HG02943 (cell line): ENCODE measurements around the gene PYGM.

Experiments
- ATAC-seq: cut with Tn5 transposase; IDR thresholded peaks from one replicate; pipeline ENCODE4 v1.9.1; 2021; ENCODE audit warnings: mild to moderate bottlenecking, low read depth, moderate library complexity; ENCODE audit not compliant: unreplicated experiment

The PYGM gene

DNA sequence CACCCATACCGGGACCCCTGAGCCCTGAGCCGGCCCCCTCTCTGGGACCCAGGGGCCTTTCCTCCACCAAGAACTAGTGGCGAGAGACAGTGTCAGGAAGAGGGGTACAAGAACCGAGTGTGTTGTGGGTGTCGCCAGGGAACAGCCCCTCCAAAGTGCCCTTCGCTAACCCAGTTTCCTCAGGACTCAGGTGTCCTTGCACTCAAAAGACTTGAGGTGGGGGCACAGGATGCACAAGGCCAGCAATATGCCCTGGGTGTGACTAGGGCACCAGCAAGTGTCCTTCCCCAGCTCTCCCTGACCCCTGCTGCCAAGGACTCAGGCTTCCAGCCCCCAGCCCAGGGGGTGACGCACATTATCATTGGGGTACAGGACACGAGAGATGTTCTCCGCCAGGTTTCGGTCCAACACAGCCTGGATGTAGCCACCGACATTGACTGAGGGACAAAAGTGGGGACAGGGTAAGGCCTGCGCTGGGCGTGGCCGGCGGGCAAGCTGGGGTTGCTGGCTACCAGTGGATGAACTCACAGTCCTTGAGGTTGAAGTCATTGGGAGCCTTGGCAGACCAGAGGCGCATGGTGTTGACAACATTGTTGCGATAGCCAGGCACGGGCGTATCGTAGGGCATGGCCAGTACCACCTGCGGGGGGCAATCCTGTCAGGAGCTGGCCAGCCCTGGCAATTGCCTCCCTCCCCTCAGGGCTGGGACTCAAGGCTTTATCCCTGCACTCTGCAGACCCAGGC lies 4.7 kb downstream of the PYGM start:
- ATAC-seq: no peak

- no peak for ATAC-seq
Measured at GRCh38 chr11:64754124-64754918, 5.5 kb downstream of the PYGM start.

GRCh38 chr11:64753380-64754123 lies 6.2 kb downstream of the PYGM start:
- no peak for ATAC-seq

DNA sequence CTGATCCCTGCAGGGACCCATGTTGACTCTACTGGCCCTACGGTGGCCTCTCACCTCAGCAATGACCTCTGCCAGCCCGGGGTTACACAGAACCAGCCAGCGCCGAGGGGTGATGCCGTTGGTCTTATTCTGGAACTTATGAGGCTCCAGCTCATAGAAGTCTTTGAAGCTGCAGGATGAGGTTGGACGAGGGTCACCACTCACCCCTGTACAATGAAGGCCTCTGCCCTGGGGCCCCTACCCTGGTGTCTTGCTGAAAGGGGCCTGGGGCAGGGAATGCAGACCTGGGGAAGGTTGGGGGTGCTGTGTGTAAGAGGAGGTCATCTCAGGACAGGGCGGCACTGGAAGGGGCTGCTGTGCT lies 6.8 kb downstream of the PYGM start:
- ATAC-seq: no peak

DNA sequence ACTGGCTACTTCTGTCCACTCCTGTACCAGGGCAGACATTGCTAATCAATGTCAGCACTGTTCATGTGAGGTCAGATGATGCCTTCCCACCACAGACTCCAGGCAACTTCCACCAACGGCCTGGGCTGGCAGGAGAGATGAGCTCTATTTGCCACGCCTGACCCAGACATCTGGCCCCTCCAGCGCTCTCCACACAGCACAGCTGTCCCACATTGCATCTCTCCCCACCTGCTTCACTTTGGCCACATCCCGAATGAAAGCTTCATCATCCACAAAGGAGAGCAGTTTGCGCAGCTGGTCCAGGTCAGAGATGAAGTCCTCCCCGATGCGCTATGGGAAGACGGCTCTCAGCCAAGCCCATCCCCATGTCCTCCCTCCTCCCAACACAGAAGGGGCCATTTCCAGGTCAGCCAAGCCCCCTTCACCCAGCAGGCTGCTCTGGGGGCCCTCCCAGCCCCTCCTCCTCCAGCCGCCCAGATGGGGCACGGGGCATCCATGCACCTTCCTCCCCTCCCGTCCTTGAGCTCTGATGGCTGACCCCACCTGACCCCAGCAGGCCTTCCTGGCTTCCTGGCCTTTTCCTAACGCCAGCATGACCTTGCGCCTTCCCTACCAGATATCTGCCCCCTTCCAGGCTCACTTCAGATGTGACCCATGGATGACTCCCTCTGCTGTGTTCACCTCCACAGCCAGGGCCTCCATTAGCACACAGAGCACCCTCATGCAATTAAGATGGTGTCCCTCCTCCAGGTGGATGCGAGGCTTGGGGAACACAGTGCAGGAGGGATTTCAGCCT lies 7.4 kb downstream of the PYGM start:
- no peak for ATAC-seq

DNA sequence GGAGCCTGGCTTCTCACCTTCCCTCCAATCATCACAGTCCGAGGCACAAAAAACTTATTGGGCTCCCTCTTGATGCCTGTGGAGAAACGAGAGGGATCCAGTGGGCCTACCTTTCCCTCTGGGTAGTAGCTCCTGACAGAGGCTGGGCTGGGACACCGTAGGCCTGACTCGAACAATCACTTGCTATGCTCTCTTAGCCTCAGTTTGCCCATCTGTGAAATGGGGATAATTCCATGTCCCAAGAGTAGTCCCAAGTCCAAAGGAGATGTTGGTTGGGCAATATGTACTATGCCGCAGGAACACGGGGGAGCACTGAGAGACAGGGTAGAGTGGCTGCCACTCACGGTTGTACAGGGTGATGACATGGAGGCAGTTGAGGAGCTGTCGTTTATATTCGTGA lies 8.2 kb downstream of the PYGM start:
- ATAC-seq: no peak

DNA sequence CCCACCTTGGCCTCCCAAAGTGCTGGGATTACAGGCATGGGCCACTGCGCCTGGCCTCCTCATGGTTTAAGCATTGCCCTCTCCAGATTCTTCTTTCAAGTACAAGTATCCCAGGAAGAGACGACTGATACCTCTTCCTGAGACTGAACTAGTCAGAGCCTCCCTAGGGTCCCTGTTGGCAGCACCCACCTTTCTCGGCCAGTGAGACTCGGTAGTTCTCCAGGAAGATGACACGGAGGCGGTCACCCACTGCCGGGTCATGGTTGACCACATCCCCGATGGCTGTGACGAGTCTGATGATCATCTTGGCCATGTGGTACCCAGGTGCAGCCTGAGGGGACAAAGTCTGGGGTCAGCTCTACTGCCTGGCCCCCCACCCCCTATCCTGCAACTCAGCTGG lies 8.6 kb downstream of the PYGM start:
- no peak for ATAC-seq

- ATAC-seq: no peak
Measured at GRCh38 chr11:64750361-64751054, 9.3 kb downstream of the PYGM start.

GRCh38 chr11:64747961-64748665 lies 11.7 kb downstream of the PYGM start:
- ATAC-seq: no peak

GRCh38 chr11:64746486-64746885 lies 13.3 kb downstream of the PYGM start:
- ATAC-seq: no peak

DNA sequence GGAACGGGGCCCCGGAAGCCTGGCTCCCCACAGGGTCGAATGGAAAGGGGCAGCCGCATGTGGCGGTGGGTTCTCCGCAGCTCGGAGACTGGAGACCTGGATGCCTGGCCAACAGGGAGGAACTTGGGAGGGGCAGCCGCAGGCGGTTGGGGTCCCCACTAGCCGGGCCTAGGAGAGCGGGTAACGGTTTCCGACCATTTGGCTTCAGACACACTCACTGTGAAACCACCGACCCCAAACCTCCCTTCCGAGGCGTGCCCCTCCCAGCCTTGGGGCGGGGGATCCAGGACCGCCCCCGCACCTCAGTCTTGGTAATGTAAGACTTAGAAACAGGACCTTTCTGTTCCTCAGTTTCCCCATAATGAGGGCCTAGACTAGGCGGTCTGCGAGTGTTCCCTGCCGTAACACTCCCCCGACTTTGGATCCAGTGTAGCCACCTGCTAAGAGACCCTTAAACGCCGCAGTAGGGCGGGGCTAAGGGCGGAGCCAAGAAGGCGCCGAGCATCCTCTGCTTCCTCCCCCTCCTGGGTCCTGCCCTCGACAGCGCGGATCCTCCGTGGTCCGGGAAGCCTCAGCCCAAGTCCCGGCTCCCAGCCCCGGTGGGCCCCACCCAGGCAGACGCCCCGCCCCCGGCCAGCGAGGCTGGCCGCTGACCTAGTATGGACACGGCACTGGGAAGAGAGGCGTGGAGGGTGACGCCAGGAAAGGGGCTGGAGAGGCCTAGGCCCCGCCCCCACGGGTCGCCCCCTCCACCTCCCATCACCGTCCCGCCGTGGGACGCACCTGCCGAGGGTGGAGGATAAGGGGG lies 14.0 kb downstream of the PYGM start:
- ATAC-seq: no peak

DNA sequence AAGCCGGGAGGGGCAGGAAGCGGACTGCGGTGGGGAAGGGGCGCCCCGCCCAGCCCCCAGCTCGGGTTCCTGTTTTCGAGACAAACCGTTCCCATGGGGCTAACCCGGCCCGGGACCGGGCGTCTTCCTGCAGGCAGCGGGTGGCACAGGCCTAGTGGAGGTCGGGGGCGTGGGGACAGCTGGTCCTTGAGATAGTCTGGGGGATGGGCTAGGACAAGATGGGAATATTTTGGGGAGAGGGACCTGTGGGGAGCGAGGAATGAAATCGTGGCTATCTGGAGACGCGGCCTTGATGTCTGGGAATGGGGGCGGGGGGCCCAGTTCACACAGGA lies 14.6 kb downstream of the PYGM start:
- ATAC-seq: no peak

- ATAC-seq: no peak
Measured at GRCh38 chr11:64744544-64745188, 15.1 kb downstream of the PYGM start.

GRCh38 chr11:64743591-64744543 lies 15.9 kb downstream of the PYGM start, which contains the start of gene RASGRP2:
Gene RASGRP2 (minus strand): TSS chr11:64744142. CDS start chr11:64742866, 1,276 bp downstream.
- ATAC-seq: no peak

DNA sequence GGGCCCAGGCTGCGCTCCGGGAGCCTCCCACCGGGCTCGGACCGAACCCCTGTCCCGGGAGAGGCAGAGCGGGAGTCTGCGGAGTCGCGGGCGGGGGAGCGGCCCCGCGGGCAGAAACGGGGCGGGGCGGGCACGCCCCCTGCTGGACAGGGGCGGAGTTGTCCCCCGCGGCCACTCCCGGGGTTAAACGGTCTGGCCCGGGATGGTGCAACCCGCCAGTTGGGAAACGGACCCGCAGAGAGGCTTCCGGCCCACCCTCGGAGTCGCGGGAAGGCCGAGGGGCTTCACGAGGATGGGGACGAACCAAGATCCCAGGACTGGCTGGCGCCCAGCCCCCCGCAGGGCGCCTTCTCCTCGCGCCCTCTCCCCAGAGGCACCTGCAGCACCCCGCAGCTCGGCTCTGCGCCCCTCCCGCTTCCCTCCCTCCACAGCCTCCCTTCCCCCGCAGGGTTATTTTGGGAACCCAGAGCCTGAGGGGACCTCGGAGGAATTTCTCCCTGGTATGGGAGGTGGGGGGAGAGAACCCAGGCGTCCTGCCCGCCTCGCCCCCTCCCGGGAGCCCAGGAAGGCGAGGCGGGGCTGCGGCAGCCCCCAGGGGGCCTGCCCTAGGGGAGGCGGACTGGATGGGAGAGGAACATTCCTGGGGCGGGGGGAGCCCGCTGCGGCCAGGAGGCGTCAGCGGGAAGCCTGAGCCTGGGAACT lies 16.7 kb downstream of the PYGM start:
- ATAC-seq: no peak

DNA sequence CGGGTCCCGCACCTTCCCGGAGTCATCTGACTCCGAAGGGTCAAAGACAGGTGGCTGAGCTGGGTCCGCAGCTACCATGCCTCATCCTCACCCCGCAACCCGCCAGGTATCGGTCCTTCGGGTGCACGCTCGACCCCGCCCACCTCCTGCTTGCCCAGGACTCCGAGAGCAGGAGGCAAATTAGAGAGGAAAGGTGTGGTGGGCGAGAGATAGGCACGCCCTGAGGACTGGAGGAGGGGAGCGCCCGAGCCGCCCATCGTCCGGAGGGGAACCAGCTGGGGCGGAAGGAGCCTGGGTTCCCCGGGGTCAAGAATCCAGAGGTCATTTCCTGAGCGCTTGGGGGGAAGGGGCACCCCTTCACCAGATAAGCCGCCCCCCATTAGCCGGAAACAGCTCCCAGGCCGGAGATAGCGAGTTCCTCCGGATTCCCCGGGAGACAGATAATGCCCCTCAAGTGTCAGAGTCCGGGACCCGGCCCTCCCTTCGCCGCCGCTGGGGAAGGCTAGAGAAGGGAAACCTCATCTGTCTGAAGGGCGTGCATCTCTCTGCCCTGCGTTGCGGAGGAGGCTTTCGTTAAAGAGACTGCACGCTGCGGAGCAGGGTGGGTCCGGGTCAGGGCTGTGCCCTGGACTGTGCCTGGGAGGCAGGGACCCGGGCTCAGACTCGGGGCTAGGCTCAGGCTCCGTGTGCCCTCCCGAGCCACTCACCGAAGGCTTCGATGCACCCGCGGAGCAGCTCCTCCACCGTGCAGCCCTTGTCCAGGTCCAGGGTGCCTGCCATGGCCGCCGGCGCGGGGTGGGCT lies 17.5 kb downstream of the PYGM start:
- ATAC-seq: no peak
